Progenitor cell of endocrine pancreas (in vitro differentiated cells): Measurements from ENCODE around the gene CHST13. TPM values are rescaled to one million over a fixed set of nuclear protein-coding genes. Genes with fewer than 3 reads are reported as not detected.
"Not testable (repeated sequence)": the region's sequence is repeated elsewhere in the genome, so short reads cannot be mapped to it uniquely, and the experiment has no call there.

ENCODE experiments used
- DNase-seq: peaks from one replicate; pipeline ENCODE4 v3.0.0; 2021; ENCODE audit warnings: low spot score; ENCODE audit not compliant: unreplicated experiment
- H3K27ac Mint-ChIP-seq: 2 replicates; pipeline ENCODE4 v1.8.0; 2021; ENCODE audit warnings: mild to moderate bottlenecking, moderate library complexity, mixed read lengths
- H3K27me3 Mint-ChIP-seq: 2 replicates; pipeline ENCODE4 v1.8.0; 2021; ENCODE audit warnings: mixed read lengths
- H3K36me3 Mint-ChIP-seq: 2 replicates; pipeline ENCODE4 v1.8.0; 2022; ENCODE audit warnings: mixed read lengths; ENCODE audit not compliant: insufficient read depth
- H3K4me1 Mint-ChIP-seq: 2 replicates; pipeline ENCODE4 v1.8.0; 2021; ENCODE audit warnings: low read depth, mixed read lengths
- H3K4me3 Mint-ChIP-seq: 2 replicates; pipeline ENCODE4 v1.8.0; 2021; ENCODE audit warnings: low read depth, mild to moderate bottlenecking, moderate library complexity, mixed read lengths
- H3K9me3 Mint-ChIP-seq: 2 replicates; pipeline ENCODE4 v1.8.0; 2021; ENCODE audit warnings: low read depth, mixed read lengths
- total RNA-seq: library from RNA; stranded (reverse); gene quantifications from 2 replicates; pipeline ENCODE4 v1.2.1, GENCODE V29; 2021
- TF ChIP-seq, protein P1 (sequence below): fragments of 200-600 bp; sonication (generic); IDR thresholded peaks from one replicate; pipeline ENCODE4 v1.5.0; 2021; ENCODE audit warnings: antibody characterized with exemption, mild to moderate bottlenecking; ENCODE audit not compliant: unreplicated experiment

The CHST13 gene
- total RNA-seq, 1 donor from 2014 or later = 0.36 TPM

DNA sequence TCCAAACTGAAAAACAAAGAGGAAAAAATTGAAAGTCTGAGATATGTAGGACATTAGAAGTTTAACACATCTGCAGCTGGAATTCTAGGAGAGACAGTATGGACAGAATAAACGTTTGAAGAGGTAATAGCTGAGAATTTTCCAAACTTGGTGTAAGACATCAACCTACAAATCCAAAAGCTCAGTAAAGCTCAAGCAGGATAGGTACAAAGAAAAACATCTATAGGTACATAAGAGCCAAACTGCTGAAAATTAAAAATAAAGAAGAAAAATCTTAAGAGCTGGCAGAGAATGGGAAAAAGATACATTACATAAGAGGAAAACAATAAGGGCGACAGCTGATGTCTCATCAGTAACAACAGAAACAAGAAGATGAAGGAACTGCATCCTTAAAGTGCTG is 57.6 kb downstream of the CHST13 start:
- Mint-ChIP-seq H3K4me3 (no peak overlapping the region), H3K27ac (no peak overlapping the region), H3K36me3 (no peaks in the 10 kb centered on the region), H3K27me3 (no peaks in the 10 kb centered on the region), H3K4me1 (peaks cover 1% of the 10 kb centered on the region), H3K9me3 (no peaks in the 10 kb centered on the region)
- DNase-seq = no peak
- TF ChIP-seq, protein P1, sequence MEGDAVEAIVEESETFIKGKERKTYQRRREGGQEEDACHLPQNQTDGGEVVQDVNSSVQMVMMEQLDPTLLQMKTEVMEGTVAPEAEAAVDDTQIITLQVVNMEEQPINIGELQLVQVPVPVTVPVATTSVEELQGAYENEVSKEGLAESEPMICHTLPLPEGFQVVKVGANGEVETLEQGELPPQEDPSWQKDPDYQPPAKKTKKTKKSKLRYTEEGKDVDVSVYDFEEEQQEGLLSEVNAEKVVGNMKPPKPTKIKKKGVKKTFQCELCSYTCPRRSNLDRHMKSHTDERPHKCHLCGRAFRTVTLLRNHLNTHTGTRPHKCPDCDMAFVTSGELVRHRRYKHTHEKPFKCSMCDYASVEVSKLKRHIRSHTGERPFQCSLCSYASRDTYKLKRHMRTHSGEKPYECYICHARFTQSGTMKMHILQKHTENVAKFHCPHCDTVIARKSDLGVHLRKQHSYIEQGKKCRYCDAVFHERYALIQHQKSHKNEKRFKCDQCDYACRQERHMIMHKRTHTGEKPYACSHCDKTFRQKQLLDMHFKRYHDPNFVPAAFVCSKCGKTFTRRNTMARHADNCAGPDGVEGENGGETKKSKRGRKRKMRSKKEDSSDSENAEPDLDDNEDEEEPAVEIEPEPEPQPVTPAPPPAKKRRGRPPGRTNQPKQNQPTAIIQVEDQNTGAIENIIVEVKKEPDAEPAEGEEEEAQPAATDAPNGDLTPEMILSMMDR = no peak

DNA sequence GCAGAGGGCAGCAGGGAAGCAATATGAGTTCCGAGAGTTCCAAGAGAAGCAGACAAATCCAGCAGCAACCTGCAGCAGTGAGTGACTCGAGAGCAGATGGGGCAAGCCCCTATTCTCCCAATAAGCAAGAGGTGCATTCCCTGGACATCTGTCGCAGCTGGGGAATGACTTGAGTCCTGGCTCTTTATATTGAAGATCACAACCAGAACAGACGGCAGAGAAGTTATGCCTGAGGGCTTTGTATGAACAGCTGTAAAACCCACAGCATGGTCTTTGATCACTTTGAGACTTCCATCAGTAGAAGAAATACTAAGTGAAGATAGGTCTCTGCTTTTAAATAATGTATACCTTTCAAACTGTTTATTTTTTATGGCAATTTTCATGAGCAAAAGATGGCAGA is 58.4 kb downstream of the CHST13 start:
- H3K9me3 Mint-ChIP-seq = no peaks in the 10 kb centered on the region
- TF ChIP-seq, protein P1 = no peak
- no peaks in the 10 kb centered on the region for H3K36me3 Mint-ChIP-seq
- H3K27me3 Mint-ChIP-seq = no peaks in the 10 kb centered on the region
- no peak for DNase-seq
- H3K4me3 Mint-ChIP-seq = no peak overlapping the region
- peaks cover under 1% of the 10 kb centered on the region for H3K4me1 Mint-ChIP-seq
- no peak overlapping the region for H3K27ac Mint-ChIP-seq

DNA sequence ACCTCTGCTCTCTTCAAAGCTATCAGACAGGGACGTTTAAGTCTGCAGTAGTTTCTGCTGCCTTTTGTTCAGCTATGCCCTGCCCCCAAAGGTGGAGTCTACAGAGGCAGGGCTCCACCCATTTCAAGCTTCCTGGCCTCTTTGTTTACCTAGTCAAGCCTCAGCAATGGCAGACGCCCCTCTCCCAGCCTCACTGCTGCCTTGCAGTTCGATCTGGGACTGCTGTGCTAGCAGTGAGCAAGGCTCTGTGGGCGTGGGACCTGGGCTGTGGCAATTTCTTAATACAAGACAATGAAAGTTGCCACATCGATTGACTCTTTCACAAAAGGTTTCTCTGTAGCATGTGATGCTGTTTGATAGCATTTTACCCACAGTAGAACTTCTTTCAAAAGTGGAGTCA is 67.6 kb downstream of the CHST13 start:
- Mint-ChIP-seq H3K36me3 (peaks cover 17% of the 10 kb centered on the region), H3K9me3 (peaks cover 38% of the 10 kb centered on the region)
- not testable (repeated sequence) for H3K4me1 Mint-ChIP-seq, H3K27me3 Mint-ChIP-seq, H3K27ac Mint-ChIP-seq, H3K4me3 Mint-ChIP-seq, DNase-seq

Other genes with a start within 250 kb of the CHST13 start
- 16.4 and 17.7 TPM in 2 replicates for gene KLF15, start 166.7 kb upstream of the CHST13 start, total RNA-seq
- gene CFAP100, start 129.2 kb upstream of the CHST13 start, total RNA-seq = 0.79 and 1.00 TPM in 2 replicates
- gene ZXDC, start 48.3 kb upstream of the CHST13 start, total RNA-seq = 40.0 and 40.5 TPM in 2 replicates
- gene UROC1, start 6.4 kb upstream of the CHST13 start, total RNA-seq = not detected in 2 replicates
- 0.26 and 0.44 TPM in 2 replicates for gene C3orf22, start 34.8 kb downstream of the CHST13 start, total RNA-seq
- 12.9 and 14.4 TPM in 2 replicates for gene TXNRD3, start 131.0 kb downstream of the CHST13 start, total RNA-seq
- gene CHCHD6, start 180.1 kb downstream of the CHST13 start, total RNA-seq = 30.2 and 32.8 TPM in 2 replicates